Endothelial cell of umbilical vein (primary cell): ENCODE data around the gene RANBP17.

Source experiments
- CTCF ChIP-seq, 2 donors: IDR thresholded peaks; 1 replicate in 1 of 2; 2 replicates in 1 of 2; pipeline ENCODE4 v1.5.1; 2011; ENCODE audit warnings: low read length in 2 of 2, mild to moderate bottlenecking in 2 of 2, moderate library complexity in 2 of 2, control low read depth in 1 of 2, inconsistent platforms in 1 of 2, low read depth in 1 of 2; ENCODE audit not compliant: insufficient read depth in 1 of 2; ENCODE audit errors: extremely low read depth in 1 of 2
- GATA2 ChIP-seq: IDR thresholded peaks from 2 replicates; pipeline ENCODE4 v1.7.0; 2011; ENCODE audit warnings: low read depth, mild to moderate bottlenecking, moderate library complexity, mixed read lengths, low read length; ENCODE audit not compliant: insufficient read length, insufficient read depth
- MAX ChIP-seq: IDR thresholded peaks from 2 replicates; pipeline ENCODE4 v1.6.1; 2011; ENCODE audit not compliant: insufficient read depth, insufficient read length
- MYC ChIP-seq: IDR thresholded peaks from one replicate; pipeline ENCODE4 v1.6.1; 2011; ENCODE audit warnings: mild to moderate bottlenecking, low read depth, low read length
- POLR2A ChIP-seq: IDR thresholded peaks from 2 replicates; pipeline ENCODE4 v1.6.1; 2012; ENCODE audit warnings: low read depth, mild to moderate bottlenecking, control low read depth, low read length
- POLR2AphosphoS5 ChIP-seq: IDR thresholded peaks from 2 replicates; pipeline ENCODE4 v1.6.1; 2012; ENCODE audit warnings: low read depth, mild to moderate bottlenecking, control low read depth, low read length, moderate library complexity; ENCODE audit not compliant: insufficient read depth

DNA sequence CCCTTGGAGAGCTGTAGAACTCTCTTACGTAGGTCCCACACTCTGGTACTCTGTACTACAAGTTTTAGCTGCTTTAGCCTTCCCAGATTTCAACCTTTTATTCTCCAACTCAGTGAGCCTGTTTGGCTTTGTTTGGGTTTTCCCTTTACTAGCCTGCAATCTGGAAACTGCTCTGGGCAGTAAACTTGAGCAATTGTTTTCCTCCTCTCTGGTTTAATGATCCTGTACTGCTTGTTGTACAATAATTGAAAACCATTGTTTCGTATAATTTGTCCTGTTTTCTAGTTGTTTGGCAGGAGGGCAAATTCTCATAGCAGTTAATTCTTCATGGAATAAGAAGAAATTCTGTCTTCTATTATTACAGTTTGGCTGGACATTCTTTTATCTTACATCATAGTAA is 384.4 kb downstream of the RANBP17 start:
- TF ChIP-seq CTCF (IDR thresholded peaks at IDR 0.05; ENCODE audit: extremely low read depth in 1 of 2, insufficient read depth in 1 of 2, low read depth in 1 of 2, low read length in 2 of 2) (no peak), MYC (no peak), POLR2A (no peak), MAX (no peak), POLR2AphosphoS5 (no peak), GATA2 (no peak)
